Activated T-cell treated with anti-CD3 and anti-CD28 coated beads, Interleukin-2, amount 50 U/mL, for 48 hours (primary cell): Measurements from ENCODE around the gene AGAP1.

Experiments used
- DNase-seq, 2 experiments: peaks; one replicate each; pipeline ENCODE4 v3.0.0-alpha.2; 2020

Gene AGAP1

GRCh38 chr2:236169151-236169721 lies 675.4 kb downstream of the AGAP1 start:
- DNase-seq: no peak

GRCh38 chr2:236169741-236170589 lies 676.1 kb downstream of the AGAP1 start:
- no peak for DNase-seq

- DNase-seq: no peak
These were observed 676.8 kb downstream of the AGAP1 start for GRCh38 chr2:236170590-236171165.

GRCh38 chr2:236171181-236171679 lies 677.4 kb downstream of the AGAP1 start:
- DNase-seq: no peak

- DNase-seq: no peak
These were observed 677.9 kb downstream of the AGAP1 start for GRCh38 chr2:236171680-236172254.

- DNase-seq: no peak
These were observed 678.6 kb downstream of the AGAP1 start for GRCh38 chr2:236172255-236173035.

GRCh38 chr2:236173036-236173728 lies 679.3 kb downstream of the AGAP1 start:
- no peak for DNase-seq

GRCh38 chr2:236173729-236174607 lies 680.1 kb downstream of the AGAP1 start:
- no peak for DNase-seq

- DNase-seq: no peak
These were observed 681.8 kb downstream of the AGAP1 start for GRCh38 chr2:236175548-236176150.

- no peak for DNase-seq
These were observed 682.6 kb downstream of the AGAP1 start for GRCh38 chr2:236176417-236176816.

GRCh38 chr2:236176951-236177350 lies 683.1 kb downstream of the AGAP1 start:
- DNase-seq: no peak

- peak; percentile 69 to 73 for DNase-seq
These were observed 683.7 kb downstream of the AGAP1 start for GRCh38 chr2:236177604-236177966.

GRCh38 chr2:236177967-236178889 lies 684.4 kb downstream of the AGAP1 start:
- peak; percentile 73 to 75 for DNase-seq

- DNase-seq: no peak
These were observed 685.0 kb downstream of the AGAP1 start for GRCh38 chr2:236178890-236179235.

GRCh38 chr2:236179236-236180075 lies 685.6 kb downstream of the AGAP1 start:
- no peak for DNase-seq

- no peak for DNase-seq
These were observed 686.4 kb downstream of the AGAP1 start for GRCh38 chr2:236180076-236180816.

- DNase-seq: peak in 1 of 2 experiments; percentile 50
These were observed 687.1 kb downstream of the AGAP1 start for GRCh38 chr2:236180831-236181453.
